IgD-negative memory B cell (primary cell): ENCODE measurements around the gene CDH18. TPM values are rescaled to one million over a fixed set of nuclear protein-coding genes. Genes with fewer than 3 reads are reported as not detected.
"Not testable (repeated sequence)": the region's sequence is repeated elsewhere in the genome, so short reads cannot be mapped to it uniquely, and the experiment has no call there.

ENCODE experiments used
- H3K27ac Mint-ChIP-seq, 3 donors: one replicate each; pipeline ENCODE4 v1.8.0; 2020 to 2022; ENCODE audit warnings: mild to moderate bottlenecking in 3 of 3, mixed read lengths in 3 of 3, moderate library complexity in 1 of 3
- H3K27me3 Mint-ChIP-seq: one replicate; pipeline ENCODE4 v1.8.0; 2021; ENCODE audit warnings: mixed read lengths
- H3K36me3 Mint-ChIP-seq: one replicate; pipeline ENCODE4 v1.8.0; 2020; ENCODE audit warnings: mild to moderate bottlenecking, mixed read lengths
- H3K4me1 Mint-ChIP-seq, 3 donors: one replicate each; pipeline ENCODE4 v1.8.0; 2020 to 2022; ENCODE audit warnings: mixed read lengths in 3 of 3, mild to moderate bottlenecking in 1 of 3
- H3K4me3 Mint-ChIP-seq, 4 donors: one replicate each; pipeline ENCODE4 v1.8.0; 2020 to 2022; ENCODE audit warnings: mild to moderate bottlenecking in 4 of 4, mixed read lengths in 4 of 4, moderate library complexity in 3 of 4
- H3K9me3 Mint-ChIP-seq, 3 donors: one replicate each; pipeline ENCODE4 v1.8.0; 2020 to 2021; ENCODE audit warnings: mixed read lengths in 3 of 3, mild to moderate bottlenecking in 1 of 3
- polyA plus RNA-seq: library from polyadenylated mRNA; unstranded; fragments of 300-500 nt; fragmentation: Illumina TruSeq; gene quantifications from one replicate; pipeline ENCODE4 v1.2.3, GENCODE V29; 2021

The CDH18 gene
- polyA plus RNA-seq, 1 donor from 2014 or later: not detected

DNA sequence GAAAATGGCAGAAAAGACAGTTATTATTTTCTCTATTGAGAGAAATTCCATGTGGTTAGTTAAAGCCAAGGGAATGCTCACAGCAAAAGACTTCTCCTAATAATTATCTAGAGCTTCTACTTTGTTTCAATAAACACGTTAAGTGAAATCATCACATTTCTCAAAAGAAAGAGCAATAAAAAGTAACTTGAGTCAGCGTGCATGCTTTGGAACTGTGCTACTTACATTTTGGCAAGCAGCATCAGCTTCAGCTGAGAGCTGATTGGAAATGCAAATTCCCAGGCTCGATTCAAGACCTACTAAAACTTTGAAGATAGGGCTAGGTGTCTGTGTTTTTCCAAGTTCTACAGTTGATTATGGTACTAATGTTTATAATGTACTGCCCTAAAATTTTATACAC lies 132.1 kb downstream of the CDH18 start:
- Mint-ChIP-seq H3K36me3 (no peaks in the 10 kb centered on the region), H3K27me3 (no peaks in the 10 kb centered on the region), H3K4me3 (no peak overlapping the region), H3K27ac (no peak overlapping the region), H3K4me1 (no peaks in the 10 kb centered on the region), H3K9me3 (peaks cover 0 to 5% (median 0%) of the 10 kb centered on the region in 3 donors)

GRCh38 chr5:19855453-19855852 lies 132.5 kb downstream of the CDH18 start:
- peaks cover 0 to 5% (median 0%) of the 10 kb centered on the region in 3 donors for H3K9me3 Mint-ChIP-seq
- no peak overlapping the region for H3K4me3 Mint-ChIP-seq
- no peak overlapping the region for H3K27ac Mint-ChIP-seq
- H3K4me1 Mint-ChIP-seq: no peaks in the 10 kb centered on the region
- no peaks in the 10 kb centered on the region for H3K27me3 Mint-ChIP-seq
- H3K36me3 Mint-ChIP-seq: no peaks in the 10 kb centered on the region

DNA sequence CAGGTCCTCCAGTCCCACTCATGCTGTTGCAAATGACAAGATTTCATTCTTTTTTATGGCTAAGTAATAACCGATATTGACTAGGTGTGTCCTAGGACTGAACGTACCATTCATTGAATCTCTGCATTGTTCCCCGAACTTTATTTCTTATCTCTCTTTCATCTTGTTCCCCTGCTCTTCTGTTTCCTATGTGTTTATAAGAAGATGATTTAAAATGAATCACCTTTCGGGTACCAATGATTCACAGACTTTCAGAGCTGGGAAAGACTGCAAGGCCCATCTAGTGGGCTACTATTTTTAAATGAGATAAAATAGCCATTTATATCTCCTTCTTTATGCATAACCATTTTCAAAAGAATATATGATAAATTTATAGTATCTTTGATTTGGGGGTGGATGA lies 133.0 kb downstream of the CDH18 start:
- Mint-ChIP-seq H3K9me3 (peaks cover 0 to 5% (median 0%) of the 10 kb centered on the region in 3 donors), H3K27me3 (no peaks in the 10 kb centered on the region), H3K4me3 (no peak overlapping the region), H3K36me3 (no peaks in the 10 kb centered on the region), H3K4me1 (no peaks in the 10 kb centered on the region), H3K27ac (no peak overlapping the region)

- H3K4me1 Mint-ChIP-seq: no peaks in the 10 kb centered on the region
- peaks cover 0 to 5% (median 0%) of the 10 kb centered on the region in 3 donors for H3K9me3 Mint-ChIP-seq
- no peak overlapping the region for H3K4me3 Mint-ChIP-seq
- H3K36me3 Mint-ChIP-seq: no peaks in the 10 kb centered on the region
- H3K27ac Mint-ChIP-seq: no peak overlapping the region
- H3K27me3 Mint-ChIP-seq: no peaks in the 10 kb centered on the region
Observed at GRCh38 chr5:19853616-19854240, 134.3 kb downstream of the CDH18 start.

DNA sequence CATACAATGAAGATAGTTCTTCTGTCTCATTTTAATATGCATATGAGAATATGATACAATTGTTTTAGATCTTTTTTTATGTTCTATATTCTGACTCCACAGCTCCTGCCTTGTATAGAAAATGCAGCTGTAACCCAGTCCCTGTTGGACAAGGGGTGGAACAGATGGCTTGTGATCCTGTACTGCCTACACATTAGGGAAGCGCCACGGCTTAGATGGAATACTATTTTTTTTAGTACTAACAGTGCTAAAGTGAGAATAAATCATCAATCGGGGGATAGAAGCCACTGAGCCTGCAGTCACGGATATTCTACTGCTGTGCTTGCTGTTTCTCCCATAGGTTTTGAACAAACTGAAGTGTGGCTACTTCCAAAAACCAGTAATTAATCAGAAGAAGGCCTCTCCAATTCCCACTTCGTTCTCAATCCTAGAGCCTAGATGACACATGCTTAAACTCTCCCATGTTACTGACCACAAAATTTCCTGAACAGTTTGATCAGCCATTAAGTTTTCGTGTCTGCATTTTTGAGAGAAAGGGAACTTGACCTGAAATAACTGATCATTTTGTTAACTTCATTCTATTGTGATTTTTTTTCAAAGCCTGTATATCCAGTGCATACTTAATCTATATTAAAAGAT lies 150.3 kb downstream of the CDH18 start:
- no peak overlapping the region for H3K27ac Mint-ChIP-seq
- peaks cover 1 to 6% (median 3%) of the 10 kb centered on the region in 3 donors for H3K9me3 Mint-ChIP-seq
- peaks cover 0 to 1% (median 0%) of the 10 kb centered on the region in 3 donors for H3K4me1 Mint-ChIP-seq
- H3K27me3 Mint-ChIP-seq: no peaks in the 10 kb centered on the region
- peaks cover 2% of the 10 kb centered on the region for H3K36me3 Mint-ChIP-seq
- no peak overlapping the region for H3K4me3 Mint-ChIP-seq

DNA sequence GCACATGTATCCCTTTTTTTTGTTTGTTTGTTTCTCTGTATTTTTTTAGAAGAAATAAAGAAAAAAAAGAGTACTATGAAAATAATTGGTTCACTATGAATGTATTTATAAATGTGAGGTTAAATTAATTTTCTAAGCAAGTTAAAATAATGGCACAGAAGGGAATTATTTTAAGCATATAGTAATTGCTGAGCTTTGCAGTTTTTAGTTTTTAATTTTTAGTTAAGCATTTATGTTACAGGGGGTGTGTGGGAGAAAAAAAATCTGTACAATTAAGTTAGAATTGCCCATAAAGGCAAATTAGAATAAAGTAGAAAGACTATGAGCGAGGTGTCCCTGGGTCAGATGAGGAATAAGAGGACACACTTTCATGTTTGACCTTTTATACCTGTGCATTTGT lies 152.6 kb downstream of the CDH18 start:
- Mint-ChIP-seq H3K4me1 (no peaks in the 10 kb centered on the region), H3K9me3 (peaks cover 1 to 3% (median 3%) of the 10 kb centered on the region in 3 donors)

GRCh38 chr5:19812720-19813119 lies 175.3 kb downstream of the CDH18 start:
- H3K4me3 Mint-ChIP-seq, H3K36me3 Mint-ChIP-seq, H3K4me1 Mint-ChIP-seq, H3K27me3 Mint-ChIP-seq, H3K9me3 Mint-ChIP-seq, H3K27ac Mint-ChIP-seq: not testable (repeated sequence)

More for the DNA sequence above, 152.6 kb downstream of the CDH18 start:
- Mint-ChIP-seq H3K27ac (no peak overlapping the region), H3K4me3 (no peak overlapping the region), H3K36me3 (peaks cover 2% of the 10 kb centered on the region), H3K27me3 (no peaks in the 10 kb centered on the region)

- no peak overlapping the region for H3K27ac Mint-ChIP-seq
Observed at GRCh38 chr5:19806756-19807155, 181.2 kb downstream of the CDH18 start.

DNA sequence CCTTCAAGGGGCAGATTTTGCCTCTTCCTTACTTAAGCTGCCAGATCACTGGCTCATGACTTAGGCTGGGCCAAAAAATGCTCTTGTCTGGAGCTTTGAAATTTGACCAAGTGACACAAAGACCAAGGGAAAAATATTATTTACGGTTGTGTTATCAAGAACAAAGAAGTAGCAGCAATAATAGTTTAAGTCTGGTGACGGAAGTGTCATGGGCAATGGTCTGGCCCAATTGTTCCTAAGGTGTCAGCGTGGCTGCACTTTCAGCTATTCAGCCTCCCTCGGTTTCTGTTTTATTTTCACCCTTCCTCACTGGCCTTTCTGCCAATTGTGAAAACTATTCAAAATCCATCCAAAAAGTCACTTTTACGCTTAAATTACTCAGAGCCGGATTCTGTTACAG lies 185.3 kb downstream of the CDH18 start:
- Mint-ChIP-seq H3K27me3 (no peaks in the 10 kb centered on the region), H3K4me3 (no peak overlapping the region), H3K36me3 (no peaks in the 10 kb centered on the region), H3K4me1 (no peaks in the 10 kb centered on the region), H3K9me3 (peaks cover 0 to 6% (median 0%) of the 10 kb centered on the region in 3 donors), H3K27ac (no peak overlapping the region)

More at GRCh38 chr5:19806756-19807155, 181.2 kb downstream of the CDH18 start:
- Mint-ChIP-seq H3K27me3 (no peaks in the 10 kb centered on the region), H3K4me1 (no peaks in the 10 kb centered on the region), H3K9me3 (peaks cover 0 to 4% (median 3%) of the 10 kb centered on the region in 3 donors), H3K36me3 (no peaks in the 10 kb centered on the region), H3K4me3 (no peak overlapping the region)

- Mint-ChIP-seq H3K4me1 (no peaks in the 10 kb centered on the region), H3K4me3 (no peak overlapping the region), H3K27me3 (no peaks in the 10 kb centered on the region), H3K36me3 (no peaks in the 10 kb centered on the region), H3K9me3 (peaks cover 0 to 3% (median 2%) of the 10 kb centered on the region in 3 donors), H3K27ac (no peak overlapping the region)
Observed at GRCh38 chr5:19795218-19795617, 192.8 kb downstream of the CDH18 start.

- Mint-ChIP-seq H3K4me3 (no peak overlapping the region), H3K27me3 (no peaks in the 10 kb centered on the region), H3K9me3 (peaks cover 0 to 3% (median 2%) of the 10 kb centered on the region in 3 donors), H3K27ac (no peak overlapping the region), H3K4me1 (no peaks in the 10 kb centered on the region), H3K36me3 (no peaks in the 10 kb centered on the region)
Observed at GRCh38 chr5:19790829-19791466, 197.1 kb downstream of the CDH18 start.

- no peaks in the 10 kb centered on the region for H3K27me3 Mint-ChIP-seq
- no peaks in the 10 kb centered on the region for H3K4me1 Mint-ChIP-seq
- H3K9me3 Mint-ChIP-seq: peaks cover 1 to 11% (median 2%) of the 10 kb centered on the region in 3 donors
Observed at GRCh38 chr5:19782566-19782965, 205.4 kb downstream of the CDH18 start.

DNA sequence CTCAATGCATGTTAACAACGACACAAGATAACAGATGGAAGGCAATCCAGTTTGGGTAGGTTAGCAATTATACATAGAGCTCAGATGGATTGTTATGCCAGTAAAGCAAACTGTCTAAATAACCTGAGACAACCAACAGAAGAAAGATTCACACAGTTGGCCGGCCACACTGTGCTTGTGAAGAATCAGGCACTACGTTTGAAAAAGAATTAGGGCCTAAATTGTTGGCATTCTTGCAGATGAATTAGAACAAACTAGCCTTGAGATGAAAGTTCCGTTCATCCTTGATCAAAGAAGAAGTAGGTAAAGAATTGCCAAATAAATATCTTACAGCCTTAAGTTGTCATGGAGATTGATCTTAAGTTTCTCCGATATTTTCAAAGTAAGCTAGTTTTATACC lies 210.6 kb downstream of the CDH18 start:
- H3K27me3 Mint-ChIP-seq: no peaks in the 10 kb centered on the region
- no peak overlapping the region for H3K27ac Mint-ChIP-seq
- H3K4me3 Mint-ChIP-seq: no peak overlapping the region
- H3K36me3 Mint-ChIP-seq: no peaks in the 10 kb centered on the region
- peaks cover 3 to 16% (median 5%) of the 10 kb centered on the region in 3 donors for H3K9me3 Mint-ChIP-seq
- no peaks in the 10 kb centered on the region for H3K4me1 Mint-ChIP-seq

More at GRCh38 chr5:19782566-19782965, 205.4 kb downstream of the CDH18 start:
- no peak overlapping the region for H3K4me3 Mint-ChIP-seq
- H3K36me3 Mint-ChIP-seq: no peaks in the 10 kb centered on the region
- no peak overlapping the region for H3K27ac Mint-ChIP-seq

DNA sequence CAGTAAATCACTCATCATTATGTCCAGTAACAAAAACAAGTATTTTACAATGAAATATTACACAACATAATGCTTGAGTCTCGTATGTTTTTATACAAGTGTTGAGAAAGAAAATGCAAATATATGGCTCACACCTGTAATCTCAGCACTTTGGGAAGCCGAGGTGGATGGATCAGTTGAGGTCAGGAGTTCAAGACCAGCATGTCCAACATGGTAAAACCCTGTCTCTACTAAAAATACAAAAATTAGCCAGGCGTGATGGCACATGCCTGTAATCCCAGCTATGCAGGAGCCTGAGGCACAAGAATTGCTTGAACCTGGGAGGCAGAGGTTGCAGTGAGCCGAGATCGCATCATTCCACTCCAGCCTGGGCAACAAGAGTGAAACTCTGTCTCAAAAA lies 211.1 kb downstream of the CDH18 start:
- peaks cover 3 to 12% (median 3%) of the 10 kb centered on the region in 3 donors for H3K9me3 Mint-ChIP-seq
- not testable (repeated sequence) for H3K27ac Mint-ChIP-seq, H3K4me1 Mint-ChIP-seq, H3K27me3 Mint-ChIP-seq, H3K4me3 Mint-ChIP-seq, H3K36me3 Mint-ChIP-seq

DNA sequence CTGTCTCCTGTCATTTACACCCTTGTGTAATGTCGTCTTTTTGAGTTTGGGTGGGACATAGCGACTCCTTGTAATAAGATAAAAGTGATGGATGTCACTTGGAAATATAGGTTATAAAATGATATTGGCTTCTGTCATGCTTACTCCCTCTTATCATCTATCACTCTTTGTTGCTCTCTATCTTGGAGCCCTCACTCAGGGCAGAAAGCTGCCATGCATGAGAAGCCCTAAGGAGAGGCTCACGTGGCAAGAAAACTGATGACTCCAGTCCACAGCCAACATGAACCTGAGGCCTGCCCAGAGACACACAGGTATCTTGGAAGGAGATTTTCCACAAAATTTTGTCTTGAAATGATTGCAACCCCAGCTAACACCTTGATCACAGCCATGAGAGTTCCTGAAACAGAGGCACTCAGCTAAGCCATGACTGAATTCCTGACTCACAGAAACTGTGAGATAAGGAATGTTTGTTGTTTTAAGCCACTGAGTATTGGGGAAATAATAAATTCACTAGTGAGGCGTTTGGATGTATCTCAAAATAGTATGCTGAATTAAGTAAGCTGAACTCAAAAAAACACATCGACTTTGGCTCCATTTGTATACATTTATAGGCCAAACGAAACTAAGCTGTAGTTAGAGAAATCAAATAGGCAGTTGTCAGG lies 216.7 kb downstream of the CDH18 start:
- no peak overlapping the region for H3K4me3 Mint-ChIP-seq
- no peaks in the 10 kb centered on the region for H3K27me3 Mint-ChIP-seq
- peaks cover 0 to 6% (median 2%) of the 10 kb centered on the region in 3 donors for H3K9me3 Mint-ChIP-seq
- no peaks in the 10 kb centered on the region for H3K4me1 Mint-ChIP-seq
- no peaks in the 10 kb centered on the region for H3K36me3 Mint-ChIP-seq
- H3K27ac Mint-ChIP-seq: no peak overlapping the region
